GM12875 (cell line): ENCODE results near the gene JUN.

ENCODE experiments used
- H3K4me3 ChIP-seq: one replicate; pipeline ENCODE4 v1.5.1; 2011; ENCODE audit warnings: low read depth, low read length, control low read depth
- TF ChIP-seq, protein P1 (sequence below): IDR thresholded peaks from 2 replicates; pipeline ENCODE4 v1.5.1; 2011; ENCODE audit warnings: low read depth, mild to moderate bottlenecking, control low read depth, inconsistent platforms, low read length, moderate library complexity, borderline replicate concordance; ENCODE audit not compliant: insufficient read depth

JUN gene

DNA sequence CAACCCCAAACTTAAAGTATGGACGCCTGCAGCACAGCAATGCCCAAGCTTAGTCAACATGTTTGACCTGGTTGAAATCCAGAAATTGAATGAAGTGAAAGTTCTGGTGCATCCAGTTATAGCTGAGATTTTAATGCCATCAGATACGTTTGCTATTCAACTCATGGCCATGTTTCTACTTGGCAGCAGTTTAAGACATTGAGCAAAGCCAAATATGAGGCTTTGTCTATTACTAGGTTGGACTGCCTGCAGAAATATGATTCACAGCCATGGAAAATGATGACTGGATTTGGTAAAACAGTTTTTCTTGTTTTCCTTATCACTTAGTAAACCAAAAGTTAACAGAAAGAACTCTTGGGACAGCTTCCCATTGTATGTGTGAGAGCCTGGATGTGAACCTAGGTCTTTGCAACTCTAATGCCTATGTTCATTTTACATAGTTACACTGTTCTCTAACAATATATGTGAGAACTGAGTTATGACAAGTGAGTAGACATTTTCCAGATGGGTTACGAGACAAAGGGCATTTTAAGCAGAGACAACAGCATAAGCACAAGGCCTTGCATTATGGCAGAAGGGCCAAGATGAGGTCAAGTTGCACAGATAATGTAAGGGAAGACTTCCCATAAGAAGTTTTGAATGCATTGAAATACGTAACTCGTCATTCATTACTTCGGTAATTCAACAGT is 51.6 kb downstream of the JUN start:
- TF ChIP-seq, protein P1, sequence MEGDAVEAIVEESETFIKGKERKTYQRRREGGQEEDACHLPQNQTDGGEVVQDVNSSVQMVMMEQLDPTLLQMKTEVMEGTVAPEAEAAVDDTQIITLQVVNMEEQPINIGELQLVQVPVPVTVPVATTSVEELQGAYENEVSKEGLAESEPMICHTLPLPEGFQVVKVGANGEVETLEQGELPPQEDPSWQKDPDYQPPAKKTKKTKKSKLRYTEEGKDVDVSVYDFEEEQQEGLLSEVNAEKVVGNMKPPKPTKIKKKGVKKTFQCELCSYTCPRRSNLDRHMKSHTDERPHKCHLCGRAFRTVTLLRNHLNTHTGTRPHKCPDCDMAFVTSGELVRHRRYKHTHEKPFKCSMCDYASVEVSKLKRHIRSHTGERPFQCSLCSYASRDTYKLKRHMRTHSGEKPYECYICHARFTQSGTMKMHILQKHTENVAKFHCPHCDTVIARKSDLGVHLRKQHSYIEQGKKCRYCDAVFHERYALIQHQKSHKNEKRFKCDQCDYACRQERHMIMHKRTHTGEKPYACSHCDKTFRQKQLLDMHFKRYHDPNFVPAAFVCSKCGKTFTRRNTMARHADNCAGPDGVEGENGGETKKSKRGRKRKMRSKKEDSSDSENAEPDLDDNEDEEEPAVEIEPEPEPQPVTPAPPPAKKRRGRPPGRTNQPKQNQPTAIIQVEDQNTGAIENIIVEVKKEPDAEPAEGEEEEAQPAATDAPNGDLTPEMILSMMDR: no peak
- no peak overlapping the region for H3K4me3 ChIP-seq
